Left ventricle myocardium inferior (tissue), 1 donor: ENCODE results near the gene FAM117B. TPM values are rescaled to one million over a fixed set of nuclear protein-coding genes. Genes with fewer than 3 reads are reported as not detected.

Experiments
- DNase-seq: peaks from one replicate; pipeline ENCODE4 v3.0.0-alpha.2; 2020
- H3K27ac ChIP-seq: fragments of 200-600 bp; replicated peaks from 2 replicates; pipeline ENCODE4 v1.8.0; 2021
- H3K27me3 ChIP-seq: fragments of 200-600 bp; 2 replicates; pipeline ENCODE4 v1.8.0; 2021; ENCODE audit warnings: low read depth
- H3K36me3 ChIP-seq: fragments of 200-600 bp; 2 replicates; pipeline ENCODE4 v1.8.0; 2021
- H3K4me1 ChIP-seq: fragments of 200-600 bp; 2 replicates; pipeline ENCODE4 v1.8.0; 2021
- H3K4me3 ChIP-seq: fragments of 200-600 bp; 2 replicates; pipeline ENCODE4 v1.8.0; 2021; ENCODE audit warnings: mild to moderate bottlenecking, moderate library complexity
- H3K9me3 ChIP-seq: fragments of 200-600 bp; replicated peaks from 2 replicates; pipeline ENCODE4 v1.8.0; 2021
- intact Hi-C: fragments of 100-400 bp; cut with micrococcal nuclease; formaldehyde crosslinking; loops from one replicate; pipeline ENCODE4 v1.11.0; 2022
- total RNA-seq: library from RNA; stranded (reverse); fragmentation: NEBNext Ultra II Directional; extraction: Animal tissue kit (Norgen Biotek cat#: 25700); gene quantifications from one replicate; pipeline ENCODE4 v1.2.1, GENCODE V29; 2021
- TF ChIP-seq, protein P1 (sequence below): fragments of 200-600 bp; IDR thresholded peaks from 2 replicates; pipeline ENCODE4 v1.8.0; 2021; ENCODE audit warnings: antibody characterized with exemption, mild to moderate bottlenecking, borderline replicate concordance
- donor health status: DM: no; HTN: yes; CAD: no; lungs with severe emphysema.

Gene FAM117B
- total RNA-seq, 1 donor from 2014 or later = 2.4 TPM

DNA sequence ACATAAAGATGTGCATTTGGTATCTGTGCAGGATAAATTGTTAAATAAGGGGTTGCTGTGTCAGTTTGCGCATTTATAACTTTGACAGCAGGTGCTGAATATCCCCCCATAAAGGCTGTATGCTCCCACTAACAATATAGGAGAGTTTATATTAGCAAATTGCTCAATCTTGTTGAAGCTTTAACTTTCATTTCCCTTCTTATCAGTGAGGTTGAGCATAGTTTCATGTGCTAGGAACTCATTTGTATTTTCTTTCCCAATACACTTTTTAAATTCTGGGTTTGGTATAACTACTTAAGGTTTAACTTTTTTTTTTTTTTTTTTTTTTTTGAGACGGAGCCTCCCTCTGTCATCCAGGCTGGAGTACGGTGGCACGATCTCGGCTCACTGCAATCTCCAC lies 89.0 kb downstream of the FAM117B start:
- DNase-seq = no peak
- H3K27me3 ChIP-seq = no peaks in the 10 kb centered on the region
- no peaks in the 10 kb centered on the region for H3K9me3 ChIP-seq
- no peak overlapping the region for H3K27ac ChIP-seq
- no peak overlapping the region for H3K4me3 ChIP-seq
- intact Hi-C loops = no loop called here
- TF ChIP-seq, protein P1, sequence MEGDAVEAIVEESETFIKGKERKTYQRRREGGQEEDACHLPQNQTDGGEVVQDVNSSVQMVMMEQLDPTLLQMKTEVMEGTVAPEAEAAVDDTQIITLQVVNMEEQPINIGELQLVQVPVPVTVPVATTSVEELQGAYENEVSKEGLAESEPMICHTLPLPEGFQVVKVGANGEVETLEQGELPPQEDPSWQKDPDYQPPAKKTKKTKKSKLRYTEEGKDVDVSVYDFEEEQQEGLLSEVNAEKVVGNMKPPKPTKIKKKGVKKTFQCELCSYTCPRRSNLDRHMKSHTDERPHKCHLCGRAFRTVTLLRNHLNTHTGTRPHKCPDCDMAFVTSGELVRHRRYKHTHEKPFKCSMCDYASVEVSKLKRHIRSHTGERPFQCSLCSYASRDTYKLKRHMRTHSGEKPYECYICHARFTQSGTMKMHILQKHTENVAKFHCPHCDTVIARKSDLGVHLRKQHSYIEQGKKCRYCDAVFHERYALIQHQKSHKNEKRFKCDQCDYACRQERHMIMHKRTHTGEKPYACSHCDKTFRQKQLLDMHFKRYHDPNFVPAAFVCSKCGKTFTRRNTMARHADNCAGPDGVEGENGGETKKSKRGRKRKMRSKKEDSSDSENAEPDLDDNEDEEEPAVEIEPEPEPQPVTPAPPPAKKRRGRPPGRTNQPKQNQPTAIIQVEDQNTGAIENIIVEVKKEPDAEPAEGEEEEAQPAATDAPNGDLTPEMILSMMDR = no peak
- peaks cover 15% of the 10 kb centered on the region for H3K4me1 ChIP-seq
- peaks cover 9% of the 10 kb centered on the region for H3K36me3 ChIP-seq

DNA sequence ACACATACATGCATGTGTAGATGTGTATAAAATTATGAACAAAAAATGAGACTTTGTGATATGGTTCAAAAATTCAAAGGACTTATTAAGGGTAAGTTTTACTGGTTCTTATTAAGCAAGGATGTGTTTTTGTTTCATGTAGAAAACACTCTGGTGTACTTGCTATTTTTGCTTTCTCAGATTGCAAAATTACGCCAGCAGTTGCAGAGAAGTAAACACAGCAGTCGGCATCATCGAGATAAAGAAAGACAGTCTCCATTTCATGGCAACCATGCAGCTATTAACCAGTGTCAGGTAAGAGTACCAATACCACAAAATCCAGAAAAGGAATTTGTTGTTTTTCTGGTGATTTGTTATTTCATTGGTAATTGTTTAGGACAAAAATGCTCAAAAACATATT lies 91.3 kb downstream of the FAM117B start:
- TF ChIP-seq, protein P1 = no peak
- intact Hi-C loops = no loop called here
- Histone ChIP-seq H3K27ac (no peak overlapping the region), H3K9me3 (no peaks in the 10 kb centered on the region), H3K27me3 (no peaks in the 10 kb centered on the region), H3K4me1 (peaks cover 15% of the 10 kb centered on the region), H3K36me3 (peaks cover 17% of the 10 kb centered on the region), H3K4me3 (no peak overlapping the region)
- no peak for DNase-seq

DNA sequence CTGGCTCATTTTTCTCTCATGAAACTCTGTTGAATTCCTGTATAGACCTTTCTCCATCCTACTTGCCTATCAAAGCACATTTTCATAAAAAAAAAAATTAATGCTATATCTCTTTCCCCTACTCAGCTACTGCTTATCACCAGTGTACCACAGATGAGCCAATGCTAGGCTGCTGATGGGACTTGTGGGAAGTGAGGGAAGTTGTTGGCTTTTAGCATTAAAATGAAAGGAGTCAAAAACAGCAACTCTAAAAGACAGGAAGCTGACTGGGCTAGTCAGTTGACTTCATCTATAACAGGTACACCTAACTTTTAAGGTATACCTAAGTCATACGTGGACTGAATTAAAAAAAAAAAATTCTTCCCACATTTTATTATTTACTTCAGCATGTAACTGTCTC lies 102.1 kb downstream of the FAM117B start:
- Histone ChIP-seq H3K27ac (no peak overlapping the region), H3K9me3 (peaks cover 17% of the 10 kb centered on the region), H3K4me3 (no peak overlapping the region), H3K4me1 (no peaks in the 10 kb centered on the region), H3K27me3 (no peaks in the 10 kb centered on the region), H3K36me3 (peaks cover 17% of the 10 kb centered on the region)
- TF ChIP-seq, protein P1 = no peak
- intact Hi-C loops = no loop called here
- no peak for DNase-seq

DNA sequence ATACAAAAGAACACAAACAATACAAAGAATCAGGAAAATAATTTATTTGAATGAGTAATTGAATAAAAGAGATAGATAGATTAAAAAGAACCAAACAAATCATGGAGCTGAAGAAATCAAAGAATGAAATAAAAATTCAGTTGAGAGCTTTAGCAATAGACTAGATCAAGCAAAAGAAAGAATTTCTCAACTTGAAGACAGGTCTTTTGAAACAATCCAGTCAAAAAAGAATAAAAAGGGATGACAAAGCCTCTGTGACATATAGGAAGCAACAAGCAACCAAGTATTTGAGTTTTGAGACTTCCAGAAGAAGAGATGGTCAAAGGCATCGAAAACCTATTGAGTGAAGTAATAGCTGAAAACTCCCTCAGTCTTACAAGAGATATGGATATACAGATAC lies 108.8 kb downstream of the FAM117B start:
- H3K4me1 ChIP-seq = no peaks in the 10 kb centered on the region
- intact Hi-C loops = no loop called here
- no peak overlapping the region for H3K4me3 ChIP-seq
- peaks cover 27% of the 10 kb centered on the region for H3K9me3 ChIP-seq
- TF ChIP-seq, protein P1 = no peak
- H3K27ac ChIP-seq = no peak overlapping the region
- no peak for DNase-seq
- H3K36me3 ChIP-seq = peaks cover 16% of the 10 kb centered on the region
- H3K27me3 ChIP-seq = no peaks in the 10 kb centered on the region

DNA sequence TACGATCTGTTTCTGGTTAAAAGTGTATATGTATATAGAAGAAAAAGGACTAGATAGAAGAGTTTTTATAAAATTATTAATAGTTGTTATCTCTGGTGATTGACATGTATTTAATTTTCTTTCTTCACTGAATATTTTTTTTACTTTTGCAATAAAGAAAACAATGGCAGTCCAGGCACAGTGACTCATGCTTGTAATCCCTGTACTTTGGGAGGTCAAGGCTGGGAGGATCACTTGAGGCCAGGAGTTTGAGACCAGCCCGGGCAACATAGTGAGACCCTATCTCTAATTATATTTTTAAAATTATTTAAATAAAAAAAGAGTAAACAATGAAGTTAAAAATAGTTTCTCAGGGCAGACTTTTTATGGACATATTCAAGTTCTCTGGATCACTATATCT lies 114.7 kb downstream of the FAM117B start:
- TF ChIP-seq, protein P1 = no peak
- H3K9me3 ChIP-seq = peaks cover 13% of the 10 kb centered on the region
- intact Hi-C loops = no loop called here
- H3K27me3 ChIP-seq = no peaks in the 10 kb centered on the region
- no peak overlapping the region for H3K4me3 ChIP-seq
- no peaks in the 10 kb centered on the region for H3K4me1 ChIP-seq
- H3K36me3 ChIP-seq = no peaks in the 10 kb centered on the region
- no peak for DNase-seq
- no peak overlapping the region for H3K27ac ChIP-seq
